PC-3 (cell line): ENCODE measurements around the gene FAM184A.

Source experiments
- EZH2 ChIP-seq: fragments of 300-600 bp; sonication (generic); IDR thresholded peaks from one replicate; pipeline ENCODE4 v1.6.1; 2017; ENCODE audit warnings: antibody characterized with exemption, mild to moderate bottlenecking, low read length; ENCODE audit not compliant: unreplicated experiment
- TF ChIP-seq, protein P1 (sequence below): fragments of 300-600 bp; sonication (generic); conservative IDR thresholded peaks from 2 replicates; pipeline ENCODE4 v1.5.1; 2017; ENCODE audit warnings: antibody characterized with exemption, low read depth, mild to moderate bottlenecking, low read length

- TF ChIP-seq EZH2 = no peak
- TF ChIP-seq, protein P1, sequence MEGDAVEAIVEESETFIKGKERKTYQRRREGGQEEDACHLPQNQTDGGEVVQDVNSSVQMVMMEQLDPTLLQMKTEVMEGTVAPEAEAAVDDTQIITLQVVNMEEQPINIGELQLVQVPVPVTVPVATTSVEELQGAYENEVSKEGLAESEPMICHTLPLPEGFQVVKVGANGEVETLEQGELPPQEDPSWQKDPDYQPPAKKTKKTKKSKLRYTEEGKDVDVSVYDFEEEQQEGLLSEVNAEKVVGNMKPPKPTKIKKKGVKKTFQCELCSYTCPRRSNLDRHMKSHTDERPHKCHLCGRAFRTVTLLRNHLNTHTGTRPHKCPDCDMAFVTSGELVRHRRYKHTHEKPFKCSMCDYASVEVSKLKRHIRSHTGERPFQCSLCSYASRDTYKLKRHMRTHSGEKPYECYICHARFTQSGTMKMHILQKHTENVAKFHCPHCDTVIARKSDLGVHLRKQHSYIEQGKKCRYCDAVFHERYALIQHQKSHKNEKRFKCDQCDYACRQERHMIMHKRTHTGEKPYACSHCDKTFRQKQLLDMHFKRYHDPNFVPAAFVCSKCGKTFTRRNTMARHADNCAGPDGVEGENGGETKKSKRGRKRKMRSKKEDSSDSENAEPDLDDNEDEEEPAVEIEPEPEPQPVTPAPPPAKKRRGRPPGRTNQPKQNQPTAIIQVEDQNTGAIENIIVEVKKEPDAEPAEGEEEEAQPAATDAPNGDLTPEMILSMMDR = no peak
These were observed 98.4 kb downstream of the FAM184A start for GRCh38 chr6:118980063-118980462.
